PC-3 (cell line): ENCODE data around the gene COX6A2. TPM values are rescaled to one million over a fixed set of nuclear protein-coding genes. Genes with fewer than 3 reads are reported as not detected.
A peak's percentile ranks its signal among the peaks of the same experiment; 100 is the strongest.

Experiments
- ATAC-seq: fragments of 200-7000 bp; cut with Tn5 transposase; 2 replicates; pipeline ENCODE4 v1.9.1; 2020; ENCODE audit warnings: mild to moderate bottlenecking, moderate library complexity
- BruUV-seq: library from RNA; stranded (reverse); fragments of 400-500 nt; replicated peaks from 2 replicates; lab custom pipeline; 2021; lab: Mats Ljungman, UMichigan
- CTCF ChIA-PET: fragments of 300-600 bp; sonication (Branson Sonifier 250); formaldehyde crosslinking; loops from one replicate; lab custom pipeline; 2022; ENCODE audit warnings: antibody characterized with exemption; lab: Charles Lee
- POLR2A ChIA-PET: fragments of 300-600 bp; sonication (Branson Sonifier 250); formaldehyde crosslinking; loops from one replicate; lab custom pipeline; 2022; ENCODE audit warnings: antibody characterized with exemption; ENCODE audit not compliant: unreplicated experiment; lab: Charles Lee
- DNase-seq: peaks from one replicate; pipeline ENCODE4 v3.0.0-alpha.2; 2015
- H2AFZ ChIP-seq: fragments of 300-600 bp; sonication (generic); 2 replicates; pipeline ENCODE4 v1.6.0; 2016; ENCODE audit warnings: antibody characterized with exemption, low read length
- H3F3A ChIP-seq: fragments of 300-600 bp; sonication (generic); one replicate; pipeline ENCODE4 v1.6.0; 2017; ENCODE audit warnings: antibody characterized with exemption, low read length, control low read depth, mild to moderate bottlenecking; ENCODE audit not compliant: unreplicated experiment
- H3K27ac ChIP-seq: fragments of 300-600 bp; sonication (generic); 2 replicates; pipeline ENCODE4 v1.5.1; 2016; ENCODE audit warnings: mild to moderate bottlenecking, low read length
- H3K27me3 ChIP-seq: fragments of 300-600 bp; sonication (generic); 2 replicates; pipeline ENCODE4 v1.6.1; 2016; ENCODE audit warnings: low read length, mixed read lengths
- H3K36me3 ChIP-seq: fragments of 300-600 bp; sonication (generic); 2 replicates; pipeline ENCODE4 v1.6.1; 2016; ENCODE audit warnings: low read depth, mixed run types, low read length, mixed read lengths
- H3K4me1 ChIP-seq: fragments of 300-600 bp; sonication (generic); 2 replicates; pipeline ENCODE4 v1.5.1; 2016; ENCODE audit warnings: low read length; ENCODE audit not compliant: insufficient read depth
- H3K4me2 ChIP-seq: fragments of 300-600 bp; sonication (generic); 2 replicates; pipeline ENCODE4 v1.6.0; 2016; ENCODE audit warnings: low read length
- H3K4me3 ChIP-seq: fragments of 300-600 bp; sonication (generic); 2 replicates; pipeline ENCODE4 v1.5.1; 2016; ENCODE audit warnings: mild to moderate bottlenecking, low read length, mixed read lengths
- H3K79me2 ChIP-seq: fragments of 300-600 bp; sonication (generic); 2 replicates; pipeline ENCODE4 v1.6.1; 2017; ENCODE audit warnings: low read length, mixed read lengths
- H3K9ac ChIP-seq: fragments of 300-600 bp; sonication (generic); 2 replicates; pipeline ENCODE4 v1.6.0; 2016; ENCODE audit warnings: mild to moderate bottlenecking, low read length
- H3K9me2 ChIP-seq: fragments of 300-600 bp; sonication (generic); replicated peaks from 2 replicates; pipeline ENCODE4 v1.6.1; 2016; ENCODE audit warnings: mixed run types, low read length, mixed read lengths
- H3K9me3 ChIP-seq: fragments of 300-600 bp; sonication (generic); 2 replicates; pipeline ENCODE4 v1.6.1; 2016; ENCODE audit warnings: low read length, mixed read lengths
- H4K20me1 ChIP-seq: fragments of 300-600 bp; sonication (generic); 2 replicates; pipeline ENCODE4 v1.6.1; 2016; ENCODE audit warnings: low read length, mixed read lengths
- CTCF ChIP-seq: fragments of 300-600 bp; sonication (generic); conservative IDR thresholded peaks from 2 replicates; pipeline ENCODE4 v1.5.1; 2017; ENCODE audit warnings: antibody characterized with exemption, low read depth, mild to moderate bottlenecking, low read length
- EZH2 ChIP-seq: fragments of 300-600 bp; sonication (generic); IDR thresholded peaks from one replicate; pipeline ENCODE4 v1.6.1; 2017; ENCODE audit warnings: antibody characterized with exemption, mild to moderate bottlenecking, low read length; ENCODE audit not compliant: unreplicated experiment
- EZH2phosphoT487 ChIP-seq: fragments of 300-600 bp; sonication (generic); IDR thresholded peaks from 2 replicates; pipeline ENCODE4 v1.6.1; 2018; ENCODE audit warnings: mild to moderate bottlenecking, antibody characterized with exemption, low read length, borderline replicate concordance
- intact Hi-C: fragments of 100-400 bp; cut with micrococcal nuclease; formaldehyde crosslinking; loops from 2 replicates; pipeline ENCODE4 v1.9.0; 2023
- total RNA-seq: library from RNA; depleted of rRNA; stranded (reverse); fragments of >200 nt; gene quantifications from 2 replicates; pipeline ENCODE4 v1.2.3, GENCODE V29; 2014

COX6A2 gene
- total RNA-seq, 1 experiment from 2014 or later = not detected

DNA sequence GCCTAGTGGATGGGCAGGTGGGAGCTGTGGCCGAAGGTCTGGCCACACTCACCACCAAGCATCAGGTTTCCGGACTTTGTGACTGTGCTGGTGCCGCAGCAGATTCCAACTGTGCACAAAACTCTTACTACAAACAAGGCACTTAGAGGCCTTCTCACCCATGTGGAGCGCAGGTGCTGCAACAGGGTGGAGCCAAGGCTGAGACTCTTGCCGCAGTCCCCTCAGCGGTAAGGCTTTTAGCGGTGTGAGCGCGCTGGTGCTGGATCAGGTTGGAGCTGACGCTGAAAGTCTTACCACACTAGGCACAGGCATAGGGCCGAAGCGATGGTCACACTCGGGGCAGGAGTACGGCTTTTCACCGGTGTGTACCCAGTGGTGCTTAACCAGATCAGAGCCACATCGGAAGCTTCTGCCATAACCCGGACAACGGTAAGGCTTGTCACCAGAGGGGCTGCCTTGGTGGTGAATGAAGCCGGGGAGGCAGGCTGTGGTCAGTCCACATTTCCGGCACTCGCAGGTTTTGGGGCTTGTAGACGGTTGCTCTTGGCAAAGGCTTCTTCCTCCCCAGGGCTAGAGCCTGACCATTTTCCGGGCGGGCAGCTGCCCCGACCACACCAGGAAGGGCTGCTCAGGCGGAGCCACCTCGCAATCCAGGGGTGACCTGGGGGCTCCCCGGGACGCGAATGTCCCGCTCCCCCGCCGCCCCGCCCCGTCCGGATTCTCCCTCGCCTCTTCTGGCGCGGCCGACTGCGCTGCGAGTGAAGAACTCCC lies 30.1 kb upstream of the COX6A2 start:
- no peaks in the 10 kb centered on the region for H3K27me3 ChIP-seq
- no peaks in the 10 kb centered on the region for H4K20me1 ChIP-seq
- peak overlapping the region; percentile 77 for H3K4me3 ChIP-seq
- peak overlapping the region; percentile 78 for H3K4me2 ChIP-seq
- intact Hi-C loops = loop anchor here (2.0 to 10.0 kb wide), 3 partner anchors 239 to 386 kb away; partner anchors contain the start of genes PYCARD, ZNF646 and ZNF668
- peak overlapping the region; percentile 91 for H2AFZ ChIP-seq
- H3K9me2 ChIP-seq = no peaks in the 10 kb centered on the region
- peak overlapping the region; percentile 96 for H3K9ac ChIP-seq
- H3K27ac ChIP-seq = no peak overlapping the region
- no peaks in the 10 kb centered on the region for H3K36me3 ChIP-seq
- H3K79me2 ChIP-seq = peaks cover 17% of the 10 kb centered on the region; the same call in 1 of the 2 replicates
- ChIA-PET POLR2A (no interaction called here), CTCF (no interaction called here)
- ATAC-seq (no peak), DNase-seq (no peak)
- no TSS peak for BruUV-seq
- H3K4me1 ChIP-seq = peaks cover 18% of the 10 kb centered on the region
- no peaks in the 10 kb centered on the region for H3K9me3 ChIP-seq
- TF ChIP-seq EZH2phosphoT487 (no peak), CTCF (no peak), EZH2 (no peak)
- H3F3A ChIP-seq = no peaks in the 10 kb centered on the region

GRCh38 chr16:31456988-31457360 lies 28.8 kb upstream of the COX6A2 start:
- H3F3A ChIP-seq = no peaks in the 10 kb centered on the region
- no peaks in the 10 kb centered on the region for H3K9me2 ChIP-seq
- intact Hi-C loops = loop anchor here (5.0 to 10.0 kb wide), 2 partner anchors 252 to 385 kb away; partner anchors contain the start of genes PYCARD, ZNF646 and ZNF668
- no peak overlapping the region for H3K27ac ChIP-seq
- DNase-seq (no peak), ATAC-seq (no peak)
- TF ChIP-seq CTCF (no peak), EZH2 (no peak), EZH2phosphoT487 (no peak)
- no TSS peak for BruUV-seq
- H3K36me3 ChIP-seq = no peaks in the 10 kb centered on the region
- CTCF ChIA-PET = no interaction called here
- no peak overlapping the region for H3K9ac ChIP-seq
- no peak overlapping the region for H2AFZ ChIP-seq
- no peak overlapping the region for H3K4me3 ChIP-seq
- peaks cover 17% of the 10 kb centered on the region; the same call in 1 of the 2 replicates for H3K79me2 ChIP-seq
- no peaks in the 10 kb centered on the region for H3K27me3 ChIP-seq
- H3K4me2 ChIP-seq = no peak overlapping the region
- H3K9me3 ChIP-seq = no peaks in the 10 kb centered on the region
- POLR2A ChIA-PET = no interaction called here
- H4K20me1 ChIP-seq = no peaks in the 10 kb centered on the region
- H3K4me1 ChIP-seq = peaks cover 31% of the 10 kb centered on the region
